Neuronal stem cell (in vitro differentiated cells): Measurements from ENCODE around the gene GAS2L3. TPM values are rescaled to one million over a fixed set of nuclear protein-coding genes. Genes with fewer than 3 reads are reported as not detected.

Experiments
- DNase-seq: peaks from one replicate; pipeline ENCODE4 v3.0.0-alpha.2; 2013; ENCODE audit warnings: low spot score
- H2AFZ ChIP-seq: one replicate; pipeline ENCODE4 v1.6.1; 2013; ENCODE audit warnings: mild to moderate bottlenecking, low read length, inconsistent platforms
- H2AK5ac ChIP-seq: 2 replicates; pipeline ENCODE4 v1.6.1; 2013; ENCODE audit warnings: low read depth, mild to moderate bottlenecking, inconsistent platforms, low read length, moderate library complexity, mixed read lengths
- H2BK120ac ChIP-seq: 2 replicates; pipeline ENCODE4 v1.6.1; 2013; ENCODE audit warnings: low read depth, mild to moderate bottlenecking, inconsistent platforms, low read length, moderate library complexity, mixed read lengths
- H2BK12ac ChIP-seq: one replicate; pipeline ENCODE4 v1.6.1; 2013; ENCODE audit warnings: low read length, inconsistent platforms
- H2BK15ac ChIP-seq: 2 replicates; pipeline ENCODE4 v1.6.1; 2013; ENCODE audit warnings: mild to moderate bottlenecking, low read length, inconsistent platforms, mixed read lengths
- H2BK5ac ChIP-seq: one replicate; pipeline ENCODE4 v1.6.1; 2013; ENCODE audit warnings: inconsistent platforms, mild to moderate bottlenecking, low read length, moderate library complexity
- H3K14ac ChIP-seq: one replicate; pipeline ENCODE4 v1.6.1; 2013; ENCODE audit warnings: low read length, inconsistent platforms
- H3K18ac ChIP-seq: 2 replicates; pipeline ENCODE4 v1.6.1; 2013; ENCODE audit warnings: low read length, inconsistent platforms
- H3K23ac ChIP-seq: 2 replicates; pipeline ENCODE4 v1.6.1; 2013; ENCODE audit warnings: low read depth, mild to moderate bottlenecking, mixed read lengths, low read length, inconsistent platforms; ENCODE audit not compliant: poor library complexity
- H3K27ac ChIP-seq: replicated peaks from 3 replicates; pipeline ENCODE4 v1.5.1; 2013; ENCODE audit warnings: low read length, inconsistent platforms
- H3K27me3 ChIP-seq, 3 experiments: 2 replicates each; pipeline ENCODE4 v1.6.1; 2013; ENCODE audit warnings: low read length in 3 of 3, mild to moderate bottlenecking in 2 of 3, inconsistent platforms in 1 of 3, low read depth in 1 of 3, mixed read lengths in 1 of 3, moderate library complexity in 1 of 3; ENCODE audit not compliant: control insufficient read depth in 3 of 3, insufficient read depth in 3 of 3
- H3K36me3 ChIP-seq, 2 donors: replicated peaks in 1 of 2; 2 replicates each; pipeline ENCODE4 v1.6.1; 2013; ENCODE audit warnings: low read length in 2 of 2; ENCODE audit not compliant: control insufficient read depth in 2 of 2, insufficient read depth in 2 of 2
- H3K4ac ChIP-seq: 2 replicates; pipeline ENCODE4 v1.6.1; 2013; ENCODE audit warnings: inconsistent platforms, mild to moderate bottlenecking, low read length, moderate library complexity
- H3K4me1 ChIP-seq, 2 donors: 1 replicate in 1 of 2; 2 replicates in 1 of 2; pipeline ENCODE4 v1.6.1; 2013; ENCODE audit warnings: low read length in 2 of 2, low read depth in 1 of 2; ENCODE audit not compliant: control insufficient read depth in 2 of 2, insufficient read depth in 1 of 2
- H3K4me2 ChIP-seq: one replicate; pipeline ENCODE4 v1.6.1; 2013; ENCODE audit warnings: mild to moderate bottlenecking, low read length, inconsistent platforms; ENCODE audit not compliant: insufficient read depth, poor library complexity, severe bottlenecking
- H3K4me3 ChIP-seq, 2 donors: 2 replicates each; pipeline ENCODE4 v1.5.1; 2013; ENCODE audit warnings: low read length in 2 of 2, mild to moderate bottlenecking in 2 of 2, inconsistent platforms in 1 of 2, moderate library complexity in 1 of 2
- H3K79me1 ChIP-seq: one replicate; pipeline ENCODE4 v1.6.1; 2013; ENCODE audit warnings: low read depth, mild to moderate bottlenecking, inconsistent platforms, low read length, moderate library complexity
- H3K9ac ChIP-seq: one replicate; pipeline ENCODE4 v1.6.1; 2013; ENCODE audit warnings: mild to moderate bottlenecking, low read depth, low read length, inconsistent platforms; ENCODE audit not compliant: poor library complexity
- H3K9me3 ChIP-seq, 2 donors: replicated peaks in 1 of 2; 2 replicates each; pipeline versions ENCODE3 to v1.6.1; 2013; ENCODE audit warnings: low read length in 2 of 2, mild to moderate bottlenecking in 2 of 2, inconsistent platforms in 1 of 2, low read depth in 1 of 2, mixed read lengths in 1 of 2, moderate library complexity in 1 of 2; ENCODE audit not compliant: control insufficient read depth in 2 of 2, insufficient read depth in 1 of 2
- H4K8ac ChIP-seq: one replicate; pipeline ENCODE4 v1.6.1; 2013; ENCODE audit warnings: low read depth, mild to moderate bottlenecking, inconsistent platforms, low read length, moderate library complexity
- H4K91ac ChIP-seq: one replicate; pipeline ENCODE4 v1.6.1; 2013; ENCODE audit warnings: low read length, low read depth, mild to moderate bottlenecking, inconsistent platforms; ENCODE audit not compliant: poor library complexity
- WGBS, 2 donors: extraction: QIAGEN DNeasy Blood & Tissue Kit; methylation state at CpG; one replicate each; pipeline ENCODE4 v1.1.7; 2013; ENCODE audit warnings: missing lambda C conversion rate in 2 of 2, mixed read lengths in 1 of 2; ENCODE audit not compliant: insufficient read length in 2 of 2, insufficient replicate concordance in 1 of 2; ENCODE audit errors: extremely low coverage in 2 of 2; 5-methylcytosine and 5-hydroxymethylcytosine counted together
- small RNA-seq: library from polyadenylated mRNA; stranded (forward); fragments of <200 nt; extraction: miRNeasy Mini kit (QIAGEN cat#:217004); gene quantifications from one replicate; pipeline ENCODE3, GENCODE V24; 2013; ENCODE audit not compliant: insufficient read depth

Gene GAS2L3

DNA sequence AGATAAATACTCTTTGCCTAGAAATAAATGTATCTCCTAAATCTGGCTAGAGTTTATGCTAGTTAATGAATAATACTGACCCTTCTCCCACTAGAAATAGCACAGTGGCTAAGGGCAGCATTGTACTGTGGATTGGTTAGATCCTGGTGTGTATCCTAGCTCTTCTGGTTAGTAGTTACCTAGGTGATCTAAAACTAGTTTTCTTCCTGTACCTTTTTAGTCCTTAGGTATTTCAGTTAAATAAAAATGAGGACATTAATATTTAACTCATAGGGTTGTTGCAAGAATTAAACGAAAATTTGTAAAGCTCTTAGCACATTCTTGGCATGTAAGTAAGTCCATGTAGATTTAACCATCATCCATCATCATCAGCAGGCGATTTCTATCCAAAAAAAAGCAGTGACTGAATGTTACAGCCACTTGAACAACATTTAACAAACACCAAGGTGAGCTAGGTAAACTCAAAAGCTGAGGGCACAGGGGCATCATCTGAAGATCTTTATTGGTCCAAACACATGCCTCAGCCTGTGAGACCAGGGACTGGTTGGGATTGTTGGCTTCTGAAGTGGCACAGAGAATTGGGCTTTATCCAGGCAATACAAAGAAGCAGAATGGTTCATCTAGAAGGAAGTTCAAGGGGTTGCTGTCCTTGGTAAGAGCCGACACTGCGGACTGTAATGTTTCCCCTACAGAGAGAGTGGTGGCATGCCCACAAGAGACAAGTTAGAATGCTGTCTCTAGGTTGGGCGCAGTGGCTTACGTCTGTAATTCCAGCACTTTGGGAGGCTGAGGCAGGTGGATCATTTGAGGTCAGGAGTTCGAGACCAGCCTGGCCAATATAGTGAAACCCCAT, 100.8 kb downstream of the GAS2L3 start:
- H3K4me3 ChIP-seq, result no peak overlapping the region
- H3K27ac ChIP-seq, result no peak overlapping the region
- no peaks in the 10 kb centered on the region for H3K36me3 ChIP-seq
- H2BK15ac ChIP-seq, result no peak overlapping the region
- DNase-seq, result no peak
- H3K79me1 ChIP-seq, result no peaks in the 10 kb centered on the region
- H2AFZ ChIP-seq, result no peak overlapping the region
- no CpG with 5 or more reads among the region's 7 CpGs for WGBS, 2 donors
- no peaks in the 10 kb centered on the region for H3K9me3 ChIP-seq
- H4K8ac ChIP-seq, result no peak overlapping the region
- H3K4ac ChIP-seq, result no peak overlapping the region
- H2BK120ac ChIP-seq, result no peak overlapping the region
- H2BK12ac ChIP-seq, result no peak overlapping the region
- no peak overlapping the region for H3K23ac ChIP-seq
- no peak overlapping the region for H3K14ac ChIP-seq
- no peak overlapping the region for H2BK5ac ChIP-seq
- H3K4me1 ChIP-seq, result no peaks in the 10 kb centered on the region
- no peak overlapping the region for H3K9ac ChIP-seq
- H3K18ac ChIP-seq, result no peak overlapping the region
- no peak overlapping the region for H2AK5ac ChIP-seq
- peaks cover 0 to 7% (median 0%) of the 10 kb centered on the region in 3 experiments for H3K27me3 ChIP-seq
- H4K91ac ChIP-seq, result no peak overlapping the region
- H3K4me2 ChIP-seq, result no peak overlapping the region

Small RNA genes within 50 kb of the gene (small RNA-seq; reads per million reads assigned to genes)
- gene AC010200.2, result not detected
